Embryonic facial prominence (tissue), 1 donor: Measurements from ENCODE around the gene ZNF687.

Experiments
- DNase-seq: peaks from one replicate; pipeline ENCODE4 v3.0.0-alpha.2; 2016; ENCODE audit errors: extremely low spot score

ZNF687 gene

DNA sequence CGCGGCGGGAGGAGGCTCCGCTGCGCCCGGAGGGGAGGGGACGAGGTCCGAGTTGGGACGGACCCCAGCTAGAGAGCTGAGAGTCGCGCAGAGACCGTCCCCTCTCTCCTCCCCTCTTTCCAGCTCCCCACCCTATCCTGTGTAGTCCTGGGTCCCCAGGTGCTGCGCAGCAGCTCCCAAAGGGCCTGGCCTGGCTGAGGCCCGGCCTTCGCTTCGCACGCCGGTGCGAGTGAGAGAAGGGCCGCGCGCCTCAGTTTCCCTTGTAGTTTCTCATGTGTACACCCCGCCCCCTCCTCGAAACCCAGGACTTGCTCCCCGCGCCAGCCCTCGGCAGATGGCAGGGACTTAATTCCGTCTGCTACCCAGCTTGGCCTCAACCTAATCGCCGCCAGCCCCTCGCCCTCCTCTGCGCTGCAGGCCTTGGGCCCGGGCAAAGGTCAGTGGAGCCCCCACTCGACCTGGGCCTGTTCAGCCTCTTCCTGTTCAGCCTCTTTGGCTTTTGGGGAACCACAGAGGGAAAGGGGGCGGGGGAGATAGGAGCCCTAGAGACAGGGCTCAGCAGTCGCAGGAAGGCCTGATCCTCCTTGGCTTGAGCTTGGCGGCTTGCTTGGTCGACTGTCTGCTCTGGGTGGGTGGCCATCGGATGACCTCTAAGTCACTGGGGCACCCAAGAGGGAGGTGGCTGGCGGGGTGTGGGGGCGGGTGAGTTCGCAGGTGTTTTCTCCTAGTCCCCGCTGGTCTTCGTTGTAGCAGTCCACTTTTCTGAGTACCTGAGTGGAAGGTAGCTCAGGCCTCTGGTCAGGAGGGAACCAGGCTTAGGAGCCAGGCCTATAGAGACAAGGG, 1.0 kb downstream of the ZNF687 start:
- no peak for DNase-seq

DNA sequence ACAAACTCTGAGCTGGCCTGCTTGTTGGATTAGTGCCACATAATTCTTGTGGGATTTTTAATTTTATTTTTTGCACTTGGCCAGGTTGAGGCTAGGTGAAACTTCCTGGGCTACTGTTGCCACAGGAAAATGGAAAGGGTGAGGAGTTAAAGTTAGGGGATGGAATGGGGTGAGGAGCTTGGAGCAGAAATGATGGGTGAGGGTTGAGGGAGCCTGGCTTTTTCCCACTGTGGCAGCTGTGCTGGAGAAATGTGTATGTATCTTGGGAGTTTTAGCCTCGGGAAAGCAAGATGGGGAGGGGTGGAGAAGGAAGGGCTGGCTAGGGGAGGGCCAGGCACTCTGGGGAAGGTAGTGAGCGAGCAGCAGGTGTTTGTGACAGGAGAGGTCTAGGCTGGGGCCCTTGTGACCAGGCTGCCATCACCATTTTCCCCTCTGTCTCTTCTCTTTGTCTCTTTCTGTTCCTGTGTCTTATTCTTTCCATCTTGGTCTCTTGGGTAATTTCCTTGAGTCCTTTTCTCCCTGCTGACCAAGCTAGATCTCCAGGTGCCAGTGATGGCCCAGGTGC, 2.0 kb downstream of the ZNF687 start:
- DNase-seq, result no peak

DNA sequence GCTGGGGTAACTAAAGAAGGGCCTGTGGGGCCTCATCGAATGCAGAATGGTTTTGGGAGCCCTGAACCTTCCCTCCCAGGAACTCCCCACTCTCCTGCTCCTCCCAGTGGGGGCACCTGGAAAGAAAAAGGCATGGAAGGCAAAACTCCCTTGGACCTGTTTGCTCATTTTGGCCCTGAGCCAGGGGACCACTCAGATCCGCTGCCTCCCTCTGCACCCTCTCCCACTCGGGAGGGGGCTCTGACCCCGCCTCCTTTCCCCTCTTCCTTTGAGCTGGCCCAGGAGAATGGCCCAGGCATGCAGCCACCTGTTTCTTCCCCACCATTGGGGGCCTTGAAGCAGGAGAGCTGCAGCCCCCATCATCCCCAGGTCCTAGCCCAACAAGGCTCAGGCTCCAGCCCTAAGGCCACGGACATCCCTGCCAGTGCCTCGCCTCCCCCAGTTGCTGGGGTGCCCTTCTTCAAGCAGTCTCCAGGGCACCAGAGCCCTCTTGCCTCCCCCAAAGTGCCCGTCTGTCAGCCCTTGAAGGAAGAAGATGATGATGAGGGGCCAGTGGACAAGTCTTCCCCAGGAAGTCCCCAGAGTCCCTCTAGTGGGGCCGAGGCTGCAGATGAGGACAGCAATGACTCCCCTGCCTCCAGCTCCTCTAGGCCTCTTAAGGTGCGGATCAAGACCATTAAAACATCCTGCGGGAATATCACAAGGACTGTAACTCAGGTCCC, 4.7 kb downstream of the ZNF687 start:
- no peak for DNase-seq

DNA sequence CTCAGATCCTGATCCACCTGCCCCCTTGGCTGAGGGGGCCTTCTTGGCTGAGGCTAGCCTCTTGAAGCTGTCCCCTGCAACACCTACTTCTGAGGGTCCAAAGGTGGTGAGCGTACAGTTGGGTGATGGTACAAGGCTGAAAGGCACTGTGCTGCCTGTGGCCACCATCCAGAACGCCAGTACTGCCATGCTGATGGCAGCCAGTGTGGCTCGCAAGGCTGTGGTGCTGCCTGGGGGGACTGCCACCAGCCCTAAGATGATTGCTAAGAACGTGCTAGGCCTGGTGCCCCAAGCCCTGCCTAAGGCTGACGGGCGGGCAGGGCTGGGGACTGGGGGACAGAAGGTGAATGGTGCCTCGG, 5.2 kb downstream of the ZNF687 start:
- no peak for DNase-seq

DNA sequence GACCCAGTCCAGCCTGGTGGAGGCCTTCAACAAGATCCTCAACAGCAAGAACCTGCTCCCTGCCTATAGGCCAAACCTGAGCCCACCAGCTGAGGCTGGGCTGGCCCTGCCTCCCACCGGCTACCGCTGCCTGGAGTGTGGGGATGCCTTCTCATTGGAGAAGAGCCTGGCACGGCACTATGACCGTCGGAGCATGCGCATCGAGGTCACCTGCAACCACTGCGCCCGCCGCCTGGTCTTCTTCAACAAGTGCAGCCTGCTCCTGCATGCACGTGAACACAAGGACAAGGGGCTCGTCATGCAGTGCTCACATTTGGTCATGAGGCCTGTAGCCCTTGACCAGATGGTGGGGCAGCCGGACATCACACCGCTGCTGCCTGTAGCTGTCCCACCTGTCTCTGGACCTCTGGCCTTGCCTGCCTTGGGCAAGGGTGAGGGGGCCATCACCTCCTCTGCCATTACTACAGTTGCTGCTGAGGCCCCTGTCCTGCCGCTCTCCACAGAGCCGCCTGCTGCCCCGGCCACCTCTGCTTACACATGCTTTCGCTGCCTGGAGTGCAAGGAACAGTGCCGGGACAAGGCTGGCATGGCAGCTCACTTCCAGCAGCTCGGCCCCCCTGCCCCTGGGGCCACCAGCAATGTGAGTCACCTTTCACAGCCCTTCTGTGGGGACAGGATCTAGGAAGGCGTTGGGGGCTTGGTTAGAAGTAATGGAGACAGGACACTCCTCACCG, 5.8 kb downstream of the ZNF687 start:
- DNase-seq, result no peak

DNA sequence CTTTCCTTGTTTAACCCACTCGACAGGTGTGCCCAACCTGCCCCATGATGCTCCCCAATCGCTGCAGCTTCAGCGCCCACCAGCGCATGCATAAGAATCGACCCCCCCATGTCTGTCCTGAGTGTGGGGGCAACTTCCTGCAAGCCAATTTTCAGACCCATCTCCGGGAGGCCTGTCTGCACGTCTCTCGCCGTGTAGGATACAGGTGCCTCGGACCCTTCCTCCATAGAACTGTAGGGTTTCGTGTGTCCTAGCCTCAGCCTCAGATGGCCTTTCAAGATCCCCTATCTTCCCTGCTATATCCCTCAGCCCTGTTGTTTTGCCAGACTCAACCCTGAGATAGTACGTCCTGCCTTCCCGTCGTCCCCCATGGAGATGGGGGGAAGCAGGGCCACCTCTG, 6.4 kb downstream of the ZNF687 start:
- DNase-seq, result no peak

DNA sequence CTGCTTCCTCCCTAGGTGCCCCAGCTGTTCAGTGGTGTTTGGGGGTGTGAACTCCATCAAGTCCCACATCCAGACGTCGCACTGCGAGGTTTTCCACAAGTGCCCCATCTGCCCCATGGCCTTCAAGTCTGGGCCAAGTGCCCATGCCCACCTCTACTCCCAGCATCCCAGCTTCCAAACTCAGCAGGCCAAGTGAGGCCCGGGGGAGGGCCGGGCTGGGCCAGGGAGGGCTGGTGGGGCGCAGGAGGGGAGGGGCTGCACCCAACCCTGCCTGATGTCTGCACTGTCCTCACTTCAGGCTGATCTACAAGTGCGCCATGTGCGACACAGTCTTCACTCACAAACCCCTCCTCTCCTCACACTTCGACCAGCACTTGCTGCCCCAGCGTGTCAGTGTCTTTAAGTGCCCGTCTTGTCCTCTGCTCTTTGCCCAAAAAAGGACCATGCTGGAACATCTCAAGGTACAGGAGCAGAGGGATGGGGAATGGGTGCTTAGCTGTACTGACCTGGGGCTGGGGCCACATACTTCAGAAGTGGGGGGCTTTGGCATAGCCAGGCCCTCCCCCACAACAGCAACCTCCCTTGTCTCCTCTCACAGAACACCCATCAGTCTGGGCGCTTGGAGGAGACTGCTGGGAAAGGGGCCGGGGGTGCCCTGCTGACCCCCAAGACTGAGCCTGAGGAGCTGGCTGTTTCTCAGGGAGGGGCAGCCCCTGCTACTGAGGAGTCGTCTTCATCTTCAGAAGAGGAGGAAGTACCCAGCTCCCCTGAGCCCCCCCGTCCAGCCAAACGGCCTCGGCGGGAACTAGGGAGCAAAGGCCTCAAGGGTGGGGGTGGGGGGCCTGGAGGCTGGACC, 7.2 kb downstream of the ZNF687 start:
- DNase-seq, result no peak

DNA sequence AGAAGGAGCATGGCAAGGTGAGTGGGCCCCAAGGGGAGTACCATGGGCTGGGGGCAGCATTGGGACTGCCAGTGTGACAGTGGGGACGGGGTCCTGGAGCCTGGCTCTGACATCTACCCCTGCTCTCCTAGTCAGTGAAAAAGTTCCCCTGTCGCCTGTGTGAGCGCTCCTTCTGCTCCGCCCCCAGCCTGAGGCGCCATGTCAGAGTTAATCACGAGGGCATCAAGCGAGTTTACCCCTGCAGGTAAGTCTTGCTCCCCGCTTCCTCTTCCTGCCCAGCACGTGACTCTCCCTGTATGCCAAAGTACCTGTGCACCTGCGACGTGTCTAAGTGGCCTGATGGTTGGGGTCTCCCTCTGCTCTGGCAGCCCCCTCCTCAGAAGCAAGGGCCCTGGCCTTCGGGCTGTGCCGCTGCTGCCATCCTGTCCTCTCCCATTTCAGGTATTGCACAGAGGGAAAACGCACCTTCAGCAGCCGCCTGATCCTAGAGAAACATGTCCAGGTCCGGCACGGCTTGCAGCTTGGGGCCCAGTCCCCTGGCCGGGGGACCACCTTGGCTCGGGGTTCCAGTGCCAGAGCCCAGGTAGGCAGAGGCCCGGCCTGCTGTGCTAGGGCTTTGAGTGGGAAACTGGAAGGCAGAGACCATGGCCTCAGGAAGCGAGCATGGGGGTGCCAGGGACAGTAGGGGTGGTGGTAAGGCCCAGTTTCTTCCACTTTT, 8.1 kb downstream of the ZNF687 start:
- no peak for DNase-seq

DNA sequence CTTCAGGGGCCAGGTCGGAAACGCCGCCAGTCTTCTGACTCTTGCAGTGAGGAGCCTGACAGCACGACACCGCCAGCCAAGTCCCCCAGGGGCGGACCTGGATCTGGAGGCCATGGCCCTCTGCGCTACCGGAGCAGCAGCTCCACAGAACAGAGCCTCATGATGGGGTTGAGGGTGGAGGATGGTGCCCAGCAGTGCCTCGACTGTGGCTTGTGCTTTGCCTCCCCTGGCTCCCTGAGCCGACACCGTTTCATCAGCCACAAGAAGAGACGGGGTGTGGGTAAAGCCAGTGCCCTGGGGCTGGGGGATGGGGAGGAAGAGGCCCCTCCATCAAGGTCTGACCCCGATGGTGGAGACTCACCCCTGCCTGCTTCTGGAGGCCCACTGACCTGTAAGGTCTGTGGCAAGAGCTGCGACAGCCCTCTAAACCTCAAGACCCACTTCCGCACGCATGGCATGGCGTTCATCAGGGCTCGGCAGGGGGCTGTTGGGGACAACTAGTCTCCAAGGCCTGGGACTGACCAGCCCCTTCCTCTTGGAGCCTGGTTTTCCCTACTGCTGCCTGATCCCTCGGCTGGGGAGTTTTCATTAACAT, 8.7 kb downstream of the ZNF687 start:
- no peak for DNase-seq

DNA sequence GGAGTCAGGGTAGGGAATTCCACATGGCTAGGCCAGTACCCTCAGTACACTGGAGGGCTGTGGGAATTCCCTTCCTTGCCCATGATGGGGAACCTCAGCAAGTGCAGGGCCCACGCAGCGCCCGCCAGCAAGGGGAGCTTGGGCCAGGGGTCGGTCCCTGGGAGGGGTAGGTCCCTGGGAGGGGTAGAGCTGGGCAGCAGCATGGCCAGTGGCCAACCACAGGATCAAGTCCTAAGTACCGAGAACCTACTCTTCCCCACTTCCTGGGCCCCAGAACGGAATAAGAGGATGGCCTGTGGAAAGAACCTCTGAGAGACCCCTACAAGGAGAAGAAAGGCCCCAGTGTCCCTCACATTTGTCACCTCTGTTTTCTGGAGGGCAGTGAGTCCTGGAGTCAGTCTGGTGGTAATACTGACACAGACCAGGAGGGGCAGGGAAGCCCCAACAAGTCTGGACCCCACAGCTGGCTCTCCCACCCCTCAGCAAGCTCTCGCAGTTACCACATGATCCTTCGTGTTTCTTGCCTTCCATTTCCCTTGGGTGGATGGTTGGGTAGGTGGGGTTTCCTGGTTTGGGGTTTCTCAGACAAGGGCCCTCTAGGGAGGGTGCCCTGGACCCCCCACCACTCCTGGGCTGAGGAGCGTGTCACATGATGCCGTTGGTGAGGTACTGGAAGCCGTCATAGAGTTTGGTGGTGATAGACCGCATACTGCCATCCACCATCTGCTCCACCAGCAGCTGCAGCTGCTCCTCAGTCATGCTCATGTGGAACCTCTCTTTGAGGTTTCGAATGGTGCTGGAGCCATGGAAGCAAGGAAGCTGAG, 10.3 kb downstream of the ZNF687 start:
- no peak for DNase-seq

DNA sequence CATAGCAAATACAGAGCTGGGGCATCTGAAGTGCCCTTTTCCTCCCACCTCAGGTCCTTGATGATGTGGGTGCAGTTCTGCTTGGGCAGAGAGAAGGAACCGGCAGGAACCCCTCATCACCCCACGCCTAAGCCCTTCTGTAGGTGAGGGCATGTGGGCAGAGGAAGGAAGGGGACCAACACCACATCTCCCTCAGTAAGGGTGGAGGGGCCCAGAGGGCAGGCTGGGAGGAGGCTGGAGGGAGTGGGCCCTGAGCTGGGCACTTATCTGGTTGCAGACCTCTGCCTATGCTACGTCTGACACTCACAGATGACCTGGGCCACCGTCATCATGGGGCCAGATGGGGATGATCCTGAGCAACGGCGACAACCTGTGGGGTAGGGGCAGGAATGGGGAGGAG, 11.0 kb downstream of the ZNF687 start:
- no peak for DNase-seq

DNA sequence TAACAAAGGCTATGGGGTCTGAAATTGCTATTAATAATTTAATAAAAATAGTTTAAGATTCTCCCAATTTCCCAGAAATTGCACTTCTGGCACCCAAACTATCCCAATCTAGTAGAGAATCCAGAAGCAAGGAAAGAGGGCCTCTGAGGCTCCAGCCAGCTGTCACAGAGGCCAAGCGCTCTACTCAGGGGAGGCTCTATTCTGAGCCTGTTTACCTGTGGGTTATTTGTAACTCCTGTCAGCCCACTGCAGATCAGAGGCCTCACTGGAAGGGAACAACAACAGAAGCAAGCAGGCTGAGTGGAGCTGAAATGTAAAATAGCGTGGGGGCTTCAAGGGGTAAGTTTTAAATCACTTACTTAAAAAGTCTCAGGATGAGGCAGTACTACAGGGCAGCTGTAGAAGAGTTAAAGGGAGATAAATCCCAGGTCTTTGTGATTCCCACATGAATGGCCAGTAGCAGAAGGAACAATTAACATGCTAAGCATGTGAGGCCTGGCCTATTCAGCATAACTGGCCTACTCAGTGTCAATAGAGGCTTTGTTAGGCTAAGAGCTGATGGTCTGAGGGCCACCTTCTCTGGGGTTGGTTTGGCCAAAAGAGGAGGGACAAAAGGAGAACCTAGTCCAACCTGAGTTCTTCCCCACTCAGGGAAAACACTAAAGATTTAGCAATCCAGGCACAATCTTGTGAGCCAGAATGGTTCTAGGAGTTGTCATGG, 12.8 kb downstream of the ZNF687 start:
- no peak for DNase-seq

DNA sequence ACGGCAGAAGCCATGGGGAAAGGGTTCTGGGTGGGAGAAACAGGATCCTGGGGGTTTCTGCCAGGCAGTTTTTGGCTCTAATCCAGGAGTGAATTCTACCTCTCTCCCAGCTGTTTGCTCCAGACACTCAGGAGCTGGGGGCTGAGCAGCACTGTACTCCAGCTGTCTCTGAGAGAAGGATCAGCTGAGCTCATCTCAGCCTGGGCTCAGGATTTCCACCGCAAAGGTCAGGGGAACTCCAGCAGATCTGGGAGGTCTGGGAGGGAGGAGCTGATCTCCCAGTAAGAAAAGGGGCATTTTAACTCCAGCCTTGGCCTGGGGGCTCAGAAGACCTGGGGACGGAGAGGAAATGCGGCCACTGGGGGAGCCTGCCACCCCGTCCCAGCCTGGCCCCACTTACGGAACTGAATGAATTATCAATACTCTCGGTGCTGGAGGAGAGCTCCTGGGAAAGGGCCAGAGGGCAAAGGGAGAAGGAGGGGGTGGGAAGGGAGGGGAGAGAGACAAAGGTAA, 27.8 kb downstream of the ZNF687 start:
- DNase-seq, result no peak

DNA sequence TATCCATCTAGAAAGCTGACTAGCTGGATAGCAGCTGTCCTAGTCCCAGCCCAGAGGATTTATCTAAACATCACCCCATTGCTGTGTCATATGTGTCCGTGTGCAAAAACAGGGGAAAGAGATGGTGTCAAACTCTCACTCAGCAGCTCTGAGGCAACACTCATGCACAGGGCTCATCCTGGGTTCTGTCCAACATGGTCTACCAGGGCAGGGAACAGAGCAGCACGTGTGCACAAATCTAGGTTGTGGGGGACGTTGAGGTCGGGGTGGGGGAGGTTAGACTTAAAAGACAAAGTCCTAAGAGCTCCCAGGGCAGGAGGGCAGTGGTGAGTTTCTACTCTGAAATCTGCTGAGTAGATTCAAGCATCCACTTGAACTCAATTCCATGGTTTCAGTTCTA, 28.9 kb downstream of the ZNF687 start:
- no peak for DNase-seq

DNA sequence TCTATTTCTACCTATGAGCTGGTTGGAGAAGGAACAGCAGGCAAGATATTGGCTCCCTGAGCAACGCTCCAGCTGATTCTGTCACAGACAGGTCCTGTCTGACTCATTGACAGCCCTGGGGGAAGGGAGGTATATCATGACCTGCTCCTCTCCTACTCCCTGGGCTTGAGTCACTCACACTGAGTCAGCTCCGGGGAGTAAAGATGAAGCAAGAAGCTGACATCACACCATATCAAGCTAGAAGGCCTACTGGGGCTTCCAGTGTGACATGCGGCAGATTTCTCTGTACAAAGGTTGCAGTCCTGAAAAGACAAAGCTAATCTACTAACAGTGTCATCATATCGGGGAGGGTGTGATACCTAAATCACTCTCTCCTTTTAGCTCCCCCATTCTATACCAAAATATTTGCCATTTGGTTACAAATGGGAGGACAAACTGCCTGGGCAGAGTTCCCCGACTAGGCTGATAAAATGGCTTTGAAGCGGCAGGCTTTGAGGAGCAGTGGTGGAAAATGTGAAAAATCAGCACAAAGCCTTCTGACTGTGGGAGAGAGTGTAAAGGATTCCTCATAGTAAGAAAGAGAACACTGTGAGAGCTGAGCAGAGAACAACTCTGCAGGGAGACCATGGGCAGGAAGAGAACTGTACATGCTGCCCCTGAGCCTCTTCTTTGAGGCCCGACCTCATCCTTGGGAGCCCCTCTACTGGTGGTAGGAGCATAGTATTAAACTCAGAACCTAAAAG, 29.7 kb downstream of the ZNF687 start:
- no peak for DNase-seq

DNA sequence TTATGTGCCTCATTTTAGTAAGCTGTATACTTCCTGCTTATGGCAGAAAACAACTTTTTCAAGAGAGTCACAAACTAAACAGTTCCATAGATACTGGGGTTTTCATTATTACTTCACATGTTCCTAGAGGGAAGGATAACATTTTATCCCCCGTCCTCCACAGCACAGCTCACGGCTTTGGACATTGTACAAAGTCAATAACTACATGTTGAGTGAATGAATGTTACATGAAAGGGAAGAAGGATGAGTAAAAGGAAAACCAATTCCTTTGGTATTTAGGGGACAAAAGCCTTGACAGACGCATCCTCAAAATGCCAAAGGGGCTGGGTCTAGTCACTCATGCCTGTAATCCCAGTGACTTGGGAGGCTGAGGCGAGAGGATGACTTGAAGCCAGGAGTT, 30.3 kb downstream of the ZNF687 start:
- no peak for DNase-seq

DNA sequence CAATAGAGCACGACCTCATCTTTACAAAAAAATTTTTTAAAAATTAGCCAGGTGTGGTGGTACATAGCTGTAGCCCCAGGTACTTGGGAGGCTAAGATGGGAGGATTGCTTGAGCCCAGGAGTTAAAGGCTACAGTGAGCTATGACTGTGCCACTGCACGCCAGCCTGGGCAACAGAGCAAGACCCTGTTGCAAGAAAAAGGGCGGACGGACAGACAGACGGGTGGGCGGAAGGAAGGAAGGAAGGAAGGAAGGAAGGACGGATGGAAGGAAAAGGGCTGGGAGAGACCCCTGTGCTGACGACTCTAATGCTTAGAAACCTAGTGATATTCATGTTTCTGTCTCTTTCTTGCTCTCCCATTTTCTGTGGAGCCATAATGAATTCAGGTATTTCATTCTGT, 30.7 kb downstream of the ZNF687 start:
- no peak for DNase-seq

DNA sequence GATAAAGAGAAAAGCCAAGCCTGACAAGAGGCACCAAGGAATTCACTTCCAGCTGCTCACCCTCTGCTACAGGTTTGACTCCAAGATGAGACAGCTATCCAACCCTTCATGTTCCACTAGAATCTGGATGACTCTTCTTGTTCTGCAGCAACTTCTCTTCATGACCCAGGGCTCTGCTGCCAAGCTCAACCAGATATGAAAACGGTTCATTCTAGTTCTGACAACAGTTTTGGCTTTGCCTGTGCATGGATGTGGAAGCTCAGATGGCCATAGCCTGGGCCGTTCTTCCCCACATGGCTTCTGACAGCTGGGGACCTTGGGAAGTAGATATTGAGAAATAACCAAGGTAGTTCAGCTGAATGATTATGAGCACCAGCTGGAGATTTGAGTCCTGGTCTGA, 31.4 kb downstream of the ZNF687 start:
- DNase-seq, result no peak
